Colonic mucosa (tissue), 2 donors: ENCODE results near the gene TK1. TPM values are rescaled to one million over a fixed set of nuclear protein-coding genes. Genes with fewer than 3 reads are reported as not detected.

Experiments used
- total RNA-seq, 2 donors: library from RNA; stranded (reverse); fragmentation: NEBNext Ultra II Directional in 1 of 2; extraction: Animal tissue kit (Norgen Biotek cat#: 25700) in 1 of 2; gene quantifications; one replicate each; pipeline ENCODE4 v1.2.1, GENCODE V29; 2021
- donor health status: DM: no; HTN: no; CAD: no.
- donor health status: DM: no; HTN: no; CAD: no.

TK1 gene
- total RNA-seq, 2 donors from 2014 or later: 37.7 to 135 TPM

Other genes starting within 250 kb of the TK1 start
- gene TNRC6C, start 228.3 kb downstream of the TK1 start, total RNA-seq: 1 to 10 TPM; 8.9 to 9.0 TPM
- 100 to 1,000 TPM; 108 to 159 TPM for gene TMC6, start 58.3 kb downstream of the TK1 start, total RNA-seq
- 1 to 10 TPM; 5.3 to 5.4 TPM for gene TMC8, start 56.3 kb downstream of the TK1 start, total RNA-seq
- gene C17orf99, start 40.7 kb downstream of the TK1 start, total RNA-seq: under 1 TPM in 1 of 2 donors, not detected in 1; 0.20 TPM
- 100 to 1,000 TPM; 256 to 395 TPM for gene SYNGR2, start 18.5 kb downstream of the TK1 start, total RNA-seq
- gene AFMID, start 310 bp upstream of the TK1 start, total RNA-seq: 10 to 100 TPM; 30.6 to 33.3 TPM
- gene BIRC5, start 27.2 kb upstream of the TK1 start, total RNA-seq: 10 to 100 TPM; 15.2 to 77.1 TPM
- gene TMEM235, start 44.6 kb upstream of the TK1 start, total RNA-seq: not detected
- 10 to 100 TPM; 19.7 to 29.4 TPM for gene SOCS3, start 173.0 kb upstream of the TK1 start, total RNA-seq
- 10 to 100 TPM; 33.3 to 40.2 TPM for gene PGS1, start 191.6 kb upstream of the TK1 start, total RNA-seq